ENCODE measurements around the gene DNMT1.
A peak's percentile ranks its signal among the peaks of the same experiment; 100 is the strongest.

Gene DNMT1

DNA sequence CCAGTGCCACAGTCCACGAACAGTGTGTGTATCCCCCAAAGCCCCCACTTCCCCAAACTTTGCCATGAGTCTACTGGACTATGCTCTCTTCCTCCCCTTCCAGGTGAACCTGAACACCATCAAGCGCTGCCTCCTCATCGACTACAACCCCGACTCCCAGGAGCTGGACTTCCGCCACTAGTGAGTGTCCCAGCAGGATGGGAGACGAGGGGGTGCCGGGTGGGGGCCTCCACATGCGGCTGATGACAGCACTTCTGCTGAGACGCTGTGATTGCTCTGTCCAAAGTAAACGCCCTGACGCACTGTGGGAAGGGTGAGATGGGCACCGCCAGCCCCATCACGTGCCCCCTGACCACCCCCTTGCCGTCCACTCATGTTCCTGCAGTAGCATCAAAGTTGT, 85.2 kb downstream of the DNMT1 start:
- peaks cover 52% of the 10 kb centered on the region for H3K36me3 ChIP-seq (ENCODE audit: insufficient read depth, low read depth, low read length)
- no peaks in the 10 kb centered on the region for H3K27me3 ChIP-seq (ENCODE audit: insufficient read depth, low read length)
- no peak overlapping the region for H3K27ac ChIP-seq (ENCODE audit: low read length)
- H3K9me3 ChIP-seq (ENCODE audit: insufficient read depth, low read depth, low read length), result no peaks in the 10 kb centered on the region
- no peak overlapping the region for H3K9ac ChIP-seq (ENCODE audit: low read depth, low read length)
- no peak overlapping the region for H3K4me3 ChIP-seq (ENCODE audit: low read length)
- H3K4me1 ChIP-seq (ENCODE audit: insufficient read depth, low read length), result no peaks in the 10 kb centered on the region; the same call in 1 of the 2 replicates

DNA sequence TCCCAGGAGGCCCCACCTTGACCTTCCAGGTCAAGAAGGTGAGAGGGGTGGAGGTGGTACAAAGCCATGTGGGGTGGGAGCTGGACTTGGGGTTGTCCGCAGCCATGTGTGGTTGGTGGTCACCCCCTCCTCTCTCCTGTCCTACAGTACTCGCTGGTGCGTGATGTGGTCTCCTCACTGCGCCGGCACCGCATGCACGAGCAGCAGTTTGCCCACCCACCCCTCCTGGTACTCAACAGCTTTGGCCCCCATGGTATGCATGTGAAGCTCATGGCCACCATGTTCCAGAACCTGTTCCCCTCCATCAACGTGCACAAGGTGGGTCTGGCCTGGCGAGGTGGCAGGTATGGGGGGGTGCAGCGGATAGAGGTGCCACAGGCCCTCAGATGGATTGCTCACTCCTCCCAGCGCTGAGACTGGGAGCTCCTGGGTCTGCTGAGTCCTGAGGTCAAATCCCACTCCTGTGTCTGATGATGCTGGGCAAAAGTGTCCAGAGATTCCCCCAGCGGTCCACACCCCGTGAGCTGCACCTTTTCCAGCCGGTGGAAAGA, 86.9 kb downstream of the DNMT1 start:
- Histone ChIP-seq H3K36me3 (ENCODE audit: insufficient read depth, low read depth, low read length) (peaks cover 46% of the 10 kb centered on the region), H3K27me3 (ENCODE audit: insufficient read depth, low read length) (no peaks in the 10 kb centered on the region), H3K4me1 (ENCODE audit: insufficient read depth, low read length) (no peaks in the 10 kb centered on the region; the same call in 1 of the 2 replicates), H3K27ac (ENCODE audit: low read length) (no peak overlapping the region), H3K4me3 (ENCODE audit: low read length) (peak overlapping the region; percentile 98; the same call in 1 of the 2 replicates), H3K9ac (ENCODE audit: low read depth, low read length) (no peak overlapping the region), H3K9me3 (ENCODE audit: insufficient read depth, low read depth, low read length) (no peaks in the 10 kb centered on the region)

DNA sequence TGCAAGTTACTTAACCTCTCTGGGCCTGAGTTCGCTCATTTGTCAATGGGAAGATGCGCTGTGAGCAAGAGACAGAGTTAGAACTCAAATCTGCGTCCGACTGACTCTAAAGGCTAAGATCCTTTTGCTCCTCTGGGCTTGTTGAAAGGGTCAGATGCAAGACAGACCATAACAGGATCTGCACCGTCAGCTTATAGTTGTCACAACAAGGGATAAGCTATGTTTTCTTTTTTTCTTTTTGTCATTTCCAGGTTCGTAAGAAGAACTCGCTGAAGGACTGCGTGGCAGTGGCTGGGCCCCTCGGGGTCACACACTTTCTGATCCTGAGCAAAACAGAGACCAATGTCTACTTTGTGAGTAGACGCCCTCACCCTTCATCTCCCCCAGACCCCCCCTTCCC, 87.5 kb downstream of the DNMT1 start:
- peaks cover 46% of the 10 kb centered on the region for H3K36me3 ChIP-seq (ENCODE audit: insufficient read depth, low read depth, low read length)
- peak overlapping the region; percentile 96; the same call in 1 of the 2 replicates for H3K9ac ChIP-seq (ENCODE audit: low read depth, low read length)
- H3K9me3 ChIP-seq (ENCODE audit: insufficient read depth, low read depth, low read length), result no peaks in the 10 kb centered on the region
- H3K4me1 ChIP-seq (ENCODE audit: insufficient read depth, low read length), result no peaks in the 10 kb centered on the region; the same call in 1 of the 2 replicates
- H3K4me3 ChIP-seq (ENCODE audit: low read length), result peak overlapping the region; percentile 98
- H3K27ac ChIP-seq (ENCODE audit: low read length), result no peak overlapping the region
- H3K27me3 ChIP-seq (ENCODE audit: insufficient read depth, low read length), result no peaks in the 10 kb centered on the region

DNA sequence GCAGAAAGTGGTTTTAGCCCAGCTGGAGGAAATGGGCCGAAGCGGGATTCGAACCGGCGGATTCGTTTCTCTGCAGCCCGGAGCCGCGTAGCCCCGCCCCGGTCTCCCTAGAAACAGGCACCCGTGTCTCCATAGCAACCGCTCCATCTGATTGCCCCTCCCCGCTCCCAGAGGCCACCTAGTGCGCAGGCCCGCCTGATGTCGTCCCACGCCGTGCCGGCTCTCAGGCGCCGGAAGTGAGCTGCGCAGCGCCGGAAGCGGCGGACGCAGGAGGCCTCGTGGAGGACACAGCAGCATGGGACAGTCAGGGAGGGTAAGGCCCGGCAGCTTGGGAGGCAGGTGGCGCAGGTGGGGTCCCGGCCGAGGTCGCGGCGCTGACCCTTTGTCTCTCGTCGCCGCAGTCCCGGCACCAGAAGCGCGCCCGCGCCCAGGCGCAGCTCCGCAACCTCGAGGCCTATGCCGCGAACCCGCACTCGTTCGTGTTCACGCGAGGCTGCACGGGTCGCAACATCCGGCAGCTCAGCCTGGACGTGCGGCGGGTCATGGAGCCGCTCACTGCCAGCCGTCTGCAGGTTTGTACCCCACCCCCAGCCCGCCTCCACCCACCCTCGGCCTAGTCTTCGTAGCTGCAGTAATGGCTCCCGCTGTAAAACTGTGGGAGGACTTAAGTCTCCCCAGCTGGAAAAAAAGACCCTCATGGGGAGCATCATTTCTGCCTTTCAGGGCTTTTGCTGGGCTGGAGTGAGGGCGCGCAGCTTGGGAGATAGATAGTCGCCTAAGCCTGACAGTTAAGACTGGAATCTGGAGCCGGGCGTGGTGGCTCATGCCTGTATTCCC, 88.4 kb downstream of the DNMT1 start, which contains the start of gene PPAN:
TSS of gene PPAN (plus strand) at position 263 of the 837 bp plus-strand sequence. CDS start at position 296, 33 bp downstream.
- no peaks in the 10 kb centered on the region; the same call in 1 of the 2 replicates for H3K4me1 ChIP-seq (ENCODE audit: insufficient read depth, low read length)
- peak within 1 kb of the TSS; percentile 81 for H3K27ac ChIP-seq (ENCODE audit: low read length)
- H3K36me3 ChIP-seq (ENCODE audit: insufficient read depth, low read depth, low read length), result peaks cover 42% of the 10 kb centered on the region
- no peaks in the 10 kb centered on the region for H3K9me3 ChIP-seq (ENCODE audit: insufficient read depth, low read depth, low read length)
- no peaks in the 10 kb centered on the region for H3K27me3 ChIP-seq (ENCODE audit: insufficient read depth, low read length)
- H3K9ac ChIP-seq (ENCODE audit: low read depth, low read length), result peak within 1 kb of the TSS; percentile 96
- peak within 1 kb of the TSS; percentile 98 for H3K4me3 ChIP-seq (ENCODE audit: low read length)

DNA sequence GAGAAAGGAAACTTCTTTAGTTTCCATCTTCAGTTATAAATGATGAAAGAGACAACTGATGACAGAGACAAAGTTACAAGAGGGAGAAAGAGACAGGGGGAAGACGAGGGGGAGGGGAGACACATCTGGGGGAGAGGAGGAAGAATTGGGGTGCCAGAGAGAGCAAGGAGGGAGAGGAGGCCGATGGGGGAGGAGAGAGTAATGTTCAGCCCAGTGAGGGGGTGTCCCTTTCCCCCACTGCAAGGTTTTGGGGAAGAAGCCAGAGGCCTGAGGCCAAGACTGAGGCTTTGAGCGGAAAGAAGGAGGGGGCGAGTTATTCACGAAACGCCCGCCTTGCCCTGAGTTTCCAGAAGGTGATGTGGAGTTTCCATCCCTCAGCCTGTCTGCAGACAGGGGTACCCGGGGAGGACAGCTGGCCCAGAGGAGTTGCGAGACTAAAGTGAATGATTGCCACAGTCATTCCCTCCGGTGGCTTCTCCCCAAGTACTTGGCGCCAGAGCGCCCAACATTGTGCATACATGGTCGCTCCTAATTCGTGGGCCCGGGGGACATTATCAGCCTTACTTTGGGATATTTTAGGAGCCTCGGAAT, 89.1 kb downstream of the DNMT1 start:
- no peak overlapping the region for H3K27ac ChIP-seq (ENCODE audit: low read length)
- H3K27me3 ChIP-seq (ENCODE audit: insufficient read depth, low read length), result no peaks in the 10 kb centered on the region
- no peaks in the 10 kb centered on the region; the same call in 1 of the 2 replicates for H3K4me1 ChIP-seq (ENCODE audit: insufficient read depth, low read length)
- H3K4me3 ChIP-seq (ENCODE audit: low read length), result peak overlapping the region; percentile 98; the same call in 1 of the 2 replicates
- H3K36me3 ChIP-seq (ENCODE audit: insufficient read depth, low read depth, low read length), result peaks cover 35% of the 10 kb centered on the region
- no peaks in the 10 kb centered on the region for H3K9me3 ChIP-seq (ENCODE audit: insufficient read depth, low read depth, low read length)
- peak overlapping the region; percentile 96; the same call in 1 of the 2 replicates for H3K9ac ChIP-seq (ENCODE audit: low read depth, low read length)

DNA sequence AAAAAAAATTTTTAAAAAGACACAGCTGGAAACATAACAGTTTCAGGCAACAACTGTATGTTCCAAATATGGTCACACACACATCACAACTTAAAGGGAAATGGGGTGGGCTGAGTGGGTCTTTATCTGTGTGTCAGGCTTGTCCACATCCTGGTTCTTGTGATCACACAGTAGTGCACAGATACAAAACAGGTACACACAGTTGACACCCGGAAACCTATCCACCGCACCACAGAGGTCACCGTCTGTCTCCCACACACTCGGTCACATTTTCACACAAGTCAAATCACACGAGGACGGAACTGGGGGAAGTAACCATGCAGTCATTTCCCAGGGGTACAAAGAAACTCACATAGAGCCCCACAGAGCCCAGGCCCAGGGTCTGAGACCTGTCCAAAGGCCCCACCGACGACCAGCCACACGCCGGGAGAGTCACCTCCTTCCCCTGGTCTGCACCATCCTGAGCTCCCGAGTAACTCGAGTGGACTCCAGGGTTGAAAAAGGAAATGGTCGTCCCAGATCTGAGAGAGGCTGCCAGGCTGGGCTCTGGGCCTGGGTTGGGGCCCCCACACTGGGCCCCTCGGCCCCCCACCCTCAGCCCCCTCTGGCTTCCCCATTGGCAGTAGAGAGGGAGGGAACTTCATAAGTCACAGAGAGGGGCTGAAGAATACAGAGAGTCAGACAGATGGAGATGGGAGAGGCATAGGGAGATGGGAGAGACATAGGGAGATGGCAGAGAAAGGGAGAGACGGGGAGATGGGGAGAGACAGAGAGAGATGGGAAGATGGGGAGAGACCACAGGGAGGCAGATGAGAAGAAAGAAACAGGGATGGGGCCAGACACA, 89.9 kb downstream of the DNMT1 start:
- H3K9ac ChIP-seq (ENCODE audit: low read depth, low read length), result no peak overlapping the region
- H3K27ac ChIP-seq (ENCODE audit: low read length), result no peak overlapping the region
- H3K4me3 ChIP-seq (ENCODE audit: low read length), result no peak overlapping the region

DNA sequence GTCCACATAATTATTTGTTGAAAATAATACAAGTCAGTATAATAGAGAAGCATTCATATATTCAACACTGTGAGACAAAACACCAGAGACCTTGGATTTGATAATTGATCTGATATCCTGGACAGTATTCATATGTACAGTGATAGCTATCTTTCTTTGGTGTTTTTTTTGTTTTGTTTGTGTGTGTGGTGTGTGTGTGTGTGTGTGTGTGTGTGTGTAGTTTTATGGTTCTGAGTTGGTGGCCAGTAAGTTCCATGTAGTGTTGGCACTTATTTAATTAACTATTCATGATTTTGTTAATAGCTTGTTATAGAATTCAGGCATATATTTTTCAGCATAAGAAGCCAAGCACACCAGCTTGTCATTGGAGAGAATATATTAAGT, 90.6 kb downstream of the DNMT1 start:
- H3K9me3 ChIP-seq (ENCODE audit: insufficient read depth, low read depth, low read length), result no peaks in the 10 kb centered on the region
- peaks cover 20% of the 10 kb centered on the region for H3K36me3 ChIP-seq (ENCODE audit: insufficient read depth, low read depth, low read length)
- H3K9ac ChIP-seq (ENCODE audit: low read depth, low read length), result no peak overlapping the region
- no peak overlapping the region for H3K27ac ChIP-seq (ENCODE audit: low read length)
- no peak overlapping the region for H3K4me3 ChIP-seq (ENCODE audit: low read length)
- H3K27me3 ChIP-seq (ENCODE audit: insufficient read depth, low read length), result no peaks in the 10 kb centered on the region
- no peaks in the 10 kb centered on the region; the same call in 1 of the 2 replicates for H3K4me1 ChIP-seq (ENCODE audit: insufficient read depth, low read length)

More for the DNA sequence above, 89.9 kb downstream of the DNMT1 start:
- no peaks in the 10 kb centered on the region for H3K9me3 ChIP-seq (ENCODE audit: insufficient read depth, low read depth, low read length)
- no peaks in the 10 kb centered on the region; the same call in 1 of the 2 replicates for H3K4me1 ChIP-seq (ENCODE audit: insufficient read depth, low read length)
- no peaks in the 10 kb centered on the region for H3K27me3 ChIP-seq (ENCODE audit: insufficient read depth, low read length)
- peaks cover 28% of the 10 kb centered on the region for H3K36me3 ChIP-seq (ENCODE audit: insufficient read depth, low read depth, low read length)

DNA sequence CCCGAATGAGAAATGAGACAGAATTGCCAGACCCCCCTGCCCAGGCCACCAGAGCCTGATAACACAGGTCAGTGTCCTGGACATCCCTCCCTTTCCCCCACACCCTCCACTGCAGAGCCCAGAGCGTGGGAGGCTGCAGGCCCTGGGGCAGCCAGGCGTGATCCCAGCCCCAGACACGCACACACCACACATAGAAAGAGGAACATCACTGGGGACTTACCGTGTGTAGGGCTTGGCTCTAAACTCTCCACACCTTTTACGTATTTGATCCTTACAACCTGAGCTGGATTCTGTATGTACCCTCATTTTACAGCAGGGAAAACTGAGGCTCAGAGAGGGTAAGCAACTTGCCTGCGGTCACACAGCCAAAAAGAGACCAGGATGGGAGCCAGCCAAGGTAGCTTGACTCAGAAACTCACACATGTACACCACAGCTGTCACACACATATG, 91.9 kb downstream of the DNMT1 start:
- H3K4me3 ChIP-seq (ENCODE audit: low read length), result no peak overlapping the region
- H3K27ac ChIP-seq (ENCODE audit: low read length), result no peak overlapping the region

DNA sequence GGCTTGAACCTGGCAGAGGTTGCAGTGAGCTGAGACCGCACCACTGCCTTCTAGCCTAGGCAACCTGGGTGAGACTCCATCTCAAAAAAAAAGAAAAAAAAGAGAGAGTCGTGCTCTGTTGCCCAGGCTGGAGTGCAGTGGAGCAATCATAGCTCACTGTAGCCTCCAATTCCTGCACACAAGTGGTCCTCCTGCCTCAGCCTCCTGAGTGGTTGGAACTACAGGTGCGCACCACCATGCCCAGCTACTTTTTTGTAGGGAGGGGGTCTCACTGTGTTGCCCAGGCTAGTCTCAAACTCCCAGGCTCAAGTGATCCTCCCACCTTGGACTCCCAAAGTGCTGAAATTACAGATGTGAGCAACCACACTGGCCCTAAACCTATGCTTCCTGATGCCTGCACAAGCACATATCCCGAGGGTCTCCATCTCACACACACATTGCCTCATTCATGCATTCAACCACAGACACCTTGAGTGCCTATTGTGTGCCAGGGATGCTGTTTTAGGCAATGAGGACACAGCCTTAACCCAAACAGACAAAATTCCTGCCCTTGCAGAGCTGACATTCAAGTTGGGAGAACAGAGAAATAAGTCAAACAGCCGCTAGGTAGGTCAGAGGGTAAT, 94.5 kb downstream of the DNMT1 start:
- Histone ChIP-seq H3K9me3 (ENCODE audit: insufficient read depth, low read depth, low read length) (no peaks in the 10 kb centered on the region), H3K27ac (ENCODE audit: low read length) (no peak overlapping the region), H3K36me3 (ENCODE audit: insufficient read depth, low read depth, low read length) (no peaks in the 10 kb centered on the region), H3K4me3 (ENCODE audit: low read length) (no peak overlapping the region), H3K9ac (ENCODE audit: low read depth, low read length) (no peak overlapping the region), H3K27me3 (ENCODE audit: insufficient read depth, low read length) (peaks cover 19% of the 10 kb centered on the region), H3K4me1 (ENCODE audit: insufficient read depth, low read length) (no peaks in the 10 kb centered on the region)

More for the DNA sequence above, 91.9 kb downstream of the DNMT1 start:
- no peak overlapping the region for H3K9ac ChIP-seq (ENCODE audit: low read depth, low read length)
- H3K4me1 ChIP-seq (ENCODE audit: insufficient read depth, low read length), result no peaks in the 10 kb centered on the region; the same call in 1 of the 2 replicates
- peaks cover 7% of the 10 kb centered on the region for H3K36me3 ChIP-seq (ENCODE audit: insufficient read depth, low read depth, low read length)
- no peaks in the 10 kb centered on the region for H3K27me3 ChIP-seq (ENCODE audit: insufficient read depth, low read length)
- H3K9me3 ChIP-seq (ENCODE audit: insufficient read depth, low read depth, low read length), result no peaks in the 10 kb centered on the region

DNA sequence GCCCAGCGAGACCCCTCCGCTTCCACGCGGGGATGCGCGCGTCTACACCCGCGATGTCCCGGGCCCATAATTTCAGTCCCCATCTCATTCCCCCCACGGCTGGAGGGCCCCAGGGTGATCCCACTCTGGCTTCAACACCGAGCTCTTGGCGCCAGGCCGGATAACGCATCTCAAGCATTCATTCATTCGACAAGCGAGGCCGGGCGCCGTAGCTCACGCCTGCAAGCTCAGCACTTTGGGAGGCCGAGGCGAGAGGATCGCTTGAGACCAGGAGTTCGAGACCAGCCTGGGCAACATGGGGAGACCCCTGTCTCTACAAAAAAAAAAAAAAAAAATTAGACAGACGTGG, 98.2 kb downstream of the DNMT1 start:
- Histone ChIP-seq H3K36me3 (ENCODE audit: insufficient read depth, low read depth, low read length) (no peaks in the 10 kb centered on the region), H3K9me3 (ENCODE audit: insufficient read depth, low read depth, low read length) (no peaks in the 10 kb centered on the region), H3K4me1 (ENCODE audit: insufficient read depth, low read length) (no peaks in the 10 kb centered on the region), H3K27ac (ENCODE audit: low read length) (no peak overlapping the region), H3K9ac (ENCODE audit: low read depth, low read length) (peak overlapping the region; percentile 79; the same call in 1 of the 2 replicates), H3K4me3 (ENCODE audit: low read length) (peak overlapping the region; percentile 60; the same call in 1 of the 2 replicates), H3K27me3 (ENCODE audit: insufficient read depth, low read length) (peaks cover 29% of the 10 kb centered on the region)

Measured in iPS-20b (cell line).